HG03025 (cell line): Measurements from ENCODE around the gene CIB2.

Experiments
- ATAC-seq: cut with Tn5 transposase; IDR thresholded peaks from one replicate; pipeline ENCODE4 v1.9.1; 2021; ENCODE audit warnings: mild to moderate bottlenecking, moderate library complexity; ENCODE audit not compliant: unreplicated experiment, low FRiP score

The CIB2 gene

GRCh38 chr15:78070049-78070700 lies 61.1 kb downstream of the CIB2 start:
- no peak for ATAC-seq

- no peak for ATAC-seq
These were observed 61.7 kb downstream of the CIB2 start for GRCh38 chr15:78069462-78070029.

- ATAC-seq, result no peak
These were observed 62.2 kb downstream of the CIB2 start for GRCh38 chr15:78069052-78069414.

GRCh38 chr15:78067328-78068228 lies 63.7 kb downstream of the CIB2 start:
- no peak for ATAC-seq

- ATAC-seq, result no peak
These were observed 65.0 kb downstream of the CIB2 start for GRCh38 chr15:78065973-78066946.

- no peak for ATAC-seq
These were observed 65.9 kb downstream of the CIB2 start for GRCh38 chr15:78065284-78065872.

GRCh38 chr15:78064544-78064943 lies 66.7 kb downstream of the CIB2 start:
- ATAC-seq, result no peak

- no peak for ATAC-seq
These were observed 67.3 kb downstream of the CIB2 start for GRCh38 chr15:78063970-78064385.

- ATAC-seq, result no peak
These were observed 68.0 kb downstream of the CIB2 start for GRCh38 chr15:78063217-78063616.

- ATAC-seq, result no peak
These were observed 69.2 kb downstream of the CIB2 start for GRCh38 chr15:78061963-78062427.

GRCh38 chr15:78060232-78060631 lies 71.0 kb downstream of the CIB2 start:
- ATAC-seq, result no peak

- ATAC-seq, result no peak
These were observed 72.0 kb downstream of the CIB2 start for GRCh38 chr15:78059110-78059839.

- no peak for ATAC-seq
These were observed 72.8 kb downstream of the CIB2 start for GRCh38 chr15:78058401-78058935.

- no peak for ATAC-seq
These were observed 73.4 kb downstream of the CIB2 start for GRCh38 chr15:78057803-78058202.

GRCh38 chr15:78056714-78057269 lies 74.5 kb downstream of the CIB2 start:
- no peak for ATAC-seq

- no peak for ATAC-seq
These were observed 75.1 kb downstream of the CIB2 start for GRCh38 chr15:78055919-78056713.

GRCh38 chr15:78054966-78055365 lies 76.3 kb downstream of the CIB2 start:
- ATAC-seq, result no peak
